ENCODE results near the gene CARD14. TPM values are rescaled to one million over a fixed set of nuclear protein-coding genes. Genes with fewer than 3 reads are reported as not detected.

CARD14 gene
- total RNA-seq, 1 donor from 2014 or later = 1.1 TPM

DNA sequence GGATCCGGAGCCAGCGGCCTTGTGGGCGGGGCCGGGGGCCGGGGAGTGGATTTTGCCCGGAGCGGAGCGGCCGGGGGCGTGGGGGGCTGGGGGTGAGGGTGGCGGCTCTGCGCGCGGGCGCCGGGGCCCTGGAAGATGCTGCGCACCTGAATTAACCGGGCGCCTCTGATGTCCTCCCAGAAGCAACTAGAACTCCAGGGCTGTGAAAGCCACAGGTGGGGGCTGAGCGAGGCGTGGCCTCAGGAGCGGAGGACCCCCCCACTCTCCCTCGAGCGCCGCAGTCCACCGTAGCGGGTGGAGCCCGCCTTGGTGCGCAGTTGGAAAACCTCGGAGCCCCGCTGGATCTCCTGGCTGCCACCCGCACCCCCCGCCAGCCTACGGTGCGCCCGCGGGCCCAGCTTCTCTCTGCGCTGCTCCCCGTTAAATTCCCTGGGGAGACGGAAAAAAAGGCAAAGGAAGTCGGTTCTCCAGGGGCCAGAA lies 50.9 kb downstream of the CARD14 start:
- H3K4me3 ChIP-seq = peak overlapping the region; percentile 96 to 97
- no peaks in the 10 kb centered on the region for H3K9me3 ChIP-seq
- TF ChIP-seq, protein P1, sequence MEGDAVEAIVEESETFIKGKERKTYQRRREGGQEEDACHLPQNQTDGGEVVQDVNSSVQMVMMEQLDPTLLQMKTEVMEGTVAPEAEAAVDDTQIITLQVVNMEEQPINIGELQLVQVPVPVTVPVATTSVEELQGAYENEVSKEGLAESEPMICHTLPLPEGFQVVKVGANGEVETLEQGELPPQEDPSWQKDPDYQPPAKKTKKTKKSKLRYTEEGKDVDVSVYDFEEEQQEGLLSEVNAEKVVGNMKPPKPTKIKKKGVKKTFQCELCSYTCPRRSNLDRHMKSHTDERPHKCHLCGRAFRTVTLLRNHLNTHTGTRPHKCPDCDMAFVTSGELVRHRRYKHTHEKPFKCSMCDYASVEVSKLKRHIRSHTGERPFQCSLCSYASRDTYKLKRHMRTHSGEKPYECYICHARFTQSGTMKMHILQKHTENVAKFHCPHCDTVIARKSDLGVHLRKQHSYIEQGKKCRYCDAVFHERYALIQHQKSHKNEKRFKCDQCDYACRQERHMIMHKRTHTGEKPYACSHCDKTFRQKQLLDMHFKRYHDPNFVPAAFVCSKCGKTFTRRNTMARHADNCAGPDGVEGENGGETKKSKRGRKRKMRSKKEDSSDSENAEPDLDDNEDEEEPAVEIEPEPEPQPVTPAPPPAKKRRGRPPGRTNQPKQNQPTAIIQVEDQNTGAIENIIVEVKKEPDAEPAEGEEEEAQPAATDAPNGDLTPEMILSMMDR (IDR thresholded peaks at IDR 0.05) = no peak
- no peak for DNase-seq (ENCODE audit: low spot score in 2 of 2)
- intact Hi-C loops (cut with DNase I) = loop anchor here (2.0 to 5.0 kb wide), 2 partner anchors 40 to 73 kb away; partner anchors contain the start of genes EIF4A3 and RNF213
- peaks cover 7 to 12% of the 10 kb centered on the region in 2 donors for H3K36me3 ChIP-seq
- H3K27me3 ChIP-seq = no peaks in the 10 kb centered on the region
- H3K4me1 ChIP-seq = peaks cover 3 to 9% of the 10 kb centered on the region in 2 donors
- peak overlapping the region; percentile 82 to 85 for H3K27ac ChIP-seq

DNA sequence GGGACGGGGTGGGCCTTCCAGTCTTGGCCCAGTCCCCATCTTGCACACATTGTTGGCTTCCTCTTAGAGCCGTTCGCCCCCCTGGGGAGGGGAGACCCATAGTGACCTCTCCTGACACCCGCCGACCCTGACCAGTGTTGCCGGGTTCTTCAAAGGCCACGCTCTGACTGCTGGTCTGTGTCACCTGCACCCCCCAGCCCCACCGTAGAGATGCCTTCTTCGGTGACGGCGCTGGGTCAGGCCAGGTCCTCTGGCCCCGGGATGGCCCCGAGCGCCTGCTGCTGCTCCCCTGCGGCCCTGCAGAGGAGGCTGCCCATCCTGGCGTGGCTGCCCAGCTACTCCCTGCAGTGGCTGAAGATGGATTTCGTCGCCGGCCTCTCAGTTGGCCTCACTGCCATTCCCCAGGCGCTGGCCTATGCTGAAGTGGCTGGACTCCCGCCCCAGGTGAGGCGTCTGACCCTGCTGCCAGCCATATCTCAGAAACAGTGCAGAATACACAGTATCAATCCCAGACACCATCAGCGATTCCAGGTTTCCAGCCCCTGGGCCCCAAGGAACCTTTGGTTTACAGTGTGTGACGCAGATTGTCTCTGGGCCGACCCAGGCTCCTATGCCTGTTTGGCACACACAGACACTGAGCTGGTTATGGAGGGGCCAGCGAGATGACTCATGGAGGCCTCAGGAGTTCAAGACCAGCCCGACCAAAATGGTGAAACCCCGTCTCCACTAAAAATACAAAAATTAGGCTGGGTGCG lies 51.7 kb downstream of the CARD14 start:
- DNase-seq (ENCODE audit: low spot score in 2 of 2) = no peak
- Histone ChIP-seq H3K4me1 (peaks cover 3 to 9% of the 10 kb centered on the region in 2 donors), H3K9me3 (no peaks in the 10 kb centered on the region), H3K27ac (no peak overlapping the region), H3K27me3 (no peaks in the 10 kb centered on the region), H3K4me3 (peak overlapping the region; percentile 96 to 97), H3K36me3 (peaks cover 8 to 9% of the 10 kb centered on the region in 2 donors)
- intact Hi-C loops (cut with DNase I) = loop anchor here (2.0 to 5.0 kb wide), 2 partner anchors 39 to 74 kb away; partner anchors contain the start of genes EIF4A3 and RNF213
- TF ChIP-seq, protein P1 (IDR thresholded peaks at IDR 0.05) = no peak

DNA sequence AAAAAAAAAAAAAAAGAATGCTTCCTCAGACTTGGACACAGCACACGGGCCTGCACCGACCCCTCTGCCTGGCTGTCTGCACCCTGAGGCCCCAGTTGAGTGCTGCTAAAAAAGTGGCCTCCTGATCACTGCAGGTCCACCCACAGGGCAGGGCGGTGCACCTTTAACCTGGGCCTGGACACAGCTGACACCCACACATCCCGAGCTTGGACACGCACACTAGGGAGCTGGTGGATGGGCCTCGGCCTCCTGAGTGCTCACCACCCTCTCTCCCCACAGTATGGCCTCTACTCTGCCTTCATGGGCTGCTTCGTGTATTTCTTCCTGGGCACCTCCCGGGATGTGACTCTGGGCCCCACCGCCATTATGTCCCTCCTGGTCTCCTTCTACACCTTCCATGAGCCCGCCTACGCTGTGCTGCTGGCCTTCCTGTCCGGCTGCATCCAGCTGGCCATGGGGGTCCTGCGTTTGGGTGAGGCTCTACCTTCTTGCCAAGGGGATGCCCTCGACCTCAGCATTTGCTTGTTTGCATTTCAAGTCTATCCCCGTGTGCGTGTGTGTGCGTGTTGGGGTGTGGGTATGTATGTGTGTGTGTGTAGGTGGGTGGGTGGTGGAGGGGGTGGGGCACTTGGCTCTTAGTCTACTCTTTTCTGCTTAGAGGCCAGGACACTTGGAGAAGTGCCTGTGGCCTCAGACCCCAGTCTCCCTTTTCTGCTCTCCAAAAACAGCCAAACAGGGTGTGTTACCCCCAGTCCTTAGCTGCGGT lies 52.7 kb downstream of the CARD14 start:
- no peak for DNase-seq (ENCODE audit: low spot score in 2 of 2)
- peaks cover 7 to 8% of the 10 kb centered on the region in 2 donors for H3K36me3 ChIP-seq
- intact Hi-C loops (cut with DNase I) = loop anchor here (5.0 kb wide), 1 partner anchor 75 kb away; the partner anchor contains the start of gene EIF4A3
- TF ChIP-seq, protein P1 (IDR thresholded peaks at IDR 0.05) = no peak
- H3K27ac ChIP-seq = no peak overlapping the region
- no peaks in the 10 kb centered on the region for H3K9me3 ChIP-seq
- H3K27me3 ChIP-seq = no peaks in the 10 kb centered on the region
- no peak overlapping the region for H3K4me3 ChIP-seq
- peaks cover 3 to 9% of the 10 kb centered on the region in 2 donors for H3K4me1 ChIP-seq

DNA sequence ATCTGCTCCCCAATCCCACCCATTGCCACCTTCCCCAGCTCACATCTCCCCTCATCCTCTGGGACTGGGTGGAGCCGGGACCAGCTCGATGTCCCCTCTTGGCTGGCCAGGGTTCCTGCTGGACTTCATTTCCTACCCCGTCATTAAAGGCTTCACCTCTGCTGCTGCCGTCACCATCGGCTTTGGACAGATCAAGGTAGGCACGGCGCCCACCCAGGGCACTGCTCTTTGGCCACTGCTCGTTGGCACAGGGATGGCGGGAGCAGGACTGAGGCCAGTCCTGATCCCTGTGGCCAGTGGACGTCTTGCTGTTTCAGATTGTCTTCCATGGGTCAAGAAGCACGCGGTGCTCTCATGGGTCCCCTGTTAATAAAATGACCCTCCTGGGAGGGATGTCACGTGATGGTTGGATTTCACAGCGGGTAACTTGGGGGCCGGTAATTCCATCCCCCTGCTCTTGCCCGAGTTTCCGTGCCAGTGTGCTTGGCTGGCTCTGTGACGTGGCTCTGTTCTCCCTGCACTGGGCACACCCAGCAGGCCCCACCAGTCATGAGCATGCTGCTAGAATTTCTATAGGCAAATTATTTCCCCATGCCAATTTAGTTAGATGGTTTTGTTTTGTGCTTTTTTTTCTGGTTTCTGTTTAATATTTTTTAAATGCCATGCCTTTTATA lies 53.4 kb downstream of the CARD14 start:
- TF ChIP-seq, protein P1 (IDR thresholded peaks at IDR 0.05) = no peak
- intact Hi-C loops (cut with DNase I) = loop anchor here (5.0 kb wide), 1 partner anchor 76 kb away; the partner anchor contains the start of gene EIF4A3
- Histone ChIP-seq H3K27ac (no peak overlapping the region), H3K36me3 (peaks cover 8 to 14% of the 10 kb centered on the region in 2 donors), H3K9me3 (no peaks in the 10 kb centered on the region), H3K27me3 (no peaks in the 10 kb centered on the region), H3K4me3 (no peak overlapping the region), H3K4me1 (peaks cover 3 to 9% of the 10 kb centered on the region in 2 donors)
- DNase-seq (ENCODE audit: low spot score in 2 of 2) = no peak

DNA sequence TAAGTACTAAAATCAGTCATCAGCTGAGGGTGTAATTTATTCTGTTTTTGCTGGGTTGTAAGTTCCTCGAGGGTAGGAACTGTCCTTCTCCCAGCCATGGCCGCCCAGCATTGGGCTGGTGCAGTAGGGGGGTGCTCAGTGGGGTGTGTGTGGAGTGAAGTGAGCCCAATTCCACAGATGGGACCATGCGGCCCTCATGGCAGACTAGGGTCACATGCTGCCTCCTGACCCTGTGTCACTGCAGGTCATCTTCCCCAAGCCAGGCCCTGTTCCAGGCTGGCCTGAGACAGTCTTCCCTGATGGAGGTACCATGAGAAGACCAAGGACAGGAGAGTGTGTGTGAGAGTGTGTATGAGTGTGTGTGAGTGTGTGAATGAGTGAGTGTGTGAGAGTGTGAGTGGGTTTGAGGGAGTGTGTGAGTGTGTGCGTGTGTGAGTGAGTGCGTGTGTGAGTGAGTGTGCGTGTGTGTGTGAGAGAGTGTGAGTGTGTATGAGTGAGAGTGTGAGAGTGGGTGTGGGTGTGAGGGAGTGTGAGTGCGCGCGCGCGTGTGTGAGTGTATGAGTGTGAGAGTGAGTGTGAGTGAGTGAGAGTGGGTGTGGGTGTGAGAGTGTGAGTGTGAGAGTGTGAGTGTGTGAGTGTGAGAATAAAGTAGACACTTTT lies 54.1 kb downstream of the CARD14 start:
- TF ChIP-seq, protein P1 (IDR thresholded peaks at IDR 0.05) = no peak
- Histone ChIP-seq H3K4me1 (peaks cover 3 to 9% of the 10 kb centered on the region in 2 donors), H3K27ac (no peak overlapping the region), H3K4me3 (no peak overlapping the region), H3K27me3 (no peaks in the 10 kb centered on the region), H3K9me3 (no peaks in the 10 kb centered on the region), H3K36me3 (peaks cover 12 to 21% of the 10 kb centered on the region in 2 donors)
- intact Hi-C loops (cut with DNase I) = loop anchor here (5.0 kb wide), 1 partner anchor 77 kb away; the partner anchor contains the start of gene EIF4A3
- DNase-seq (ENCODE audit: low spot score in 2 of 2) = no peak

Data from ascending aorta (tissue), 2 donors.